Measurements from ENCODE around the gene TANGO2.

The TANGO2 gene, protein sequence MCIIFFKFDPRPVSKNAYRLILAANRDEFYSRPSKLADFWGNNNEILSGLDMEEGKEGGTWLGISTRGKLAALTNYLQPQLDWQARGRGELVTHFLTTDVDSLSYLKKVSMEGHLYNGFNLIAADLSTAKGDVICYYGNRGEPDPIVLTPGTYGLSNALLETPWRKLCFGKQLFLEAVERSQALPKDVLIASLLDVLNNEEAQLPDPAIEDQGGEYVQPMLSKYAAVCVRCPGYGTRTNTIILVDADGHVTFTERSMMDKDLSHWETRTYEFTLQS

DNA sequence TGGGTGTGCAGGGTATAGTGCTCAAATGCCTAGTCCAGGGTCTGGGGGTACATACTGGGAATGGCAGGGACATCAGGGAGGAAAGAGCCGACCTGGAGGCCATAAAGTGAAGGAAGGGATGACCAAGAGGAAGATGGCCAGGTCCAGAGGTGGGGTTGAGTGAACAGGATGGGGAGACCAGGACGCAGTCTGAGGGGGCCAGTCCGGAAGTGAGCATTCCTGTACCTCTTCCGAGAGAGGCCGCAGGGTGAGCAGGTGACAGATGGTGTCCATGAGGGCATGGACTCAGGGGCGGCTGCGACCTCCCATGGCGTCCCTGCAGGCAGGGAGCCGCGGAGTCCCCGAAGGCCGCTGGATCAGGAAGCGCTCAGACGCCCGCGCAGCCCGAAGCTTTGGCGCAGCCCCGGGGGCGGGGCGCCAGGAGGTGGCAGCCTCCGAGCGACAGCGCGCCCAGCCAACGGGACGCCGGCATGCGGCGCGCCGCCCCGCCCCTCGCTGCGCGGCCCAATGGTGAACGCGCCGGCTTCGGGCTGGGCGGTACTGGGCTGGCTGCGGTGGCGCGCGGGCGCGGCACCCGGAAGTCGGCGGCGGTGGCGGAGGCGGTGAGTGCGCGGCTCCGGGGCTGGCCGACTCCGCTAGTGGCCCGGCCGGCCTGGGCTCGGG is at the start of gene TANGO2:
Gene TANGO2, plus strand, starts transcription at position 578 of the 663 bp plus-strand sequence. CDS start 15,689 bp downstream, outside the sequence.
- DNase-seq (ENCODE audit: extremely low read depth in 1 of 2, low read depth in 1 of 2) = peak; percentile 82 to 89

DNA sequence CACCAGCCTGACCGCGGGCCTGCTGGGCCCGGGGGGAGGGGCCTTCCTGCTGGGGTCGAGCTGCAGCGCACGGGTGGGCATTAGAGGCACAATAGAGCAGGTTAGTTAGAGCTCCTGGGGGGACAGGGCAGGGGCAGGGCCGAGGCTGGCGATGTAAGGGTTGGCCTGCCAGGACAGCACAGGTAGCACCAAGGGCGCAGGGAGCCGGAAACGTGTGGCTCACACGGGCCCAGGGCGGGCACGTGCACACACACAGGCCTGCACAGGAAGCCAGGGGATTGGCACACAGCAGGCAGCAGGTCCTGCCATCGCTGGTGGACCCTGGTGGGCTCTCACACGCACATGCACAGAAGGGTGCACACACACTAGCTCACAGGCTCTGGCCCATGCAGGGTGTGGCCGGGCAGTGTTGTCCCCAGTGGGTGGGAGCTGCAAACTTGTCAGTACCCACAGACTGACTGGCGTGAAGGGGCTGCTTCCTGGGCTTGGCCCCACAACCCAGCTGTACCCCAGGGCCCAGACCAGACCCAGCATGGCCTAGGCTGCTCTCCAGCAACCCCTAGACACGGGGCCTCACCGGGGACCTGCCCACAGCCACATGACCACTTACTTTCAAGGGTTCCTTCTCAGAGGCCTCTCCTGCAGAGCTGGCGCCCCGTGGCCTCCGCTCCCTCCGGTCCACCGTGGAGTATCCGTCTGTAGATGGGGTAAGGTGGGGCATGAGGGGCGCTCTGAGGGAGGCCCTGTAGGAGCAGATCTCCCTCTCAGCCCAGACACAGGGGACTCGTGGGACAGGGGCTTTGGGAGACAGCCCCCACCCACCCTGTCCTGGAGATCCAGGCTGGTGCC is 49.4 kb upstream of the TANGO2 start:
- DNase-seq (ENCODE audit: extremely low read depth in 1 of 2, low read depth in 1 of 2) = no peak

DNA sequence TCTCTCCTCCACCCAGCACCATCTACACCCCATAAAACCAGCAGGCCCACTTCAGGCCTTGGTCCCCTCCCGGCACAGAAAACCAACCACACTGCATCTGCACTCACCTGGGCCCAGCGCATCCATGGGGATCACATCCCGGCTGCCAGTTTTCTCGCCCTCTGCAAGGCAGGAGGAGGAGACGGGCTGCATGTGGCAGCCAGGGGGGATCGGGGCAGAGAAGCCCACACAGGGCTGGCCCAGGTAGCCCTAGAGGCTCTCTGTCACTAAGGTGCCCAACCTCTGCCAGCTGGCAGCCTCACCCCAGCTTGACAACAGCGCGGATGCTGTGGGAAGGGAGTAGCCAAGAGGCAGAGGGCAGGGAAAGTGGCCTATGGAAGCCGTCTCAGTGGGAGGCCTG is 48.7 kb upstream of the TANGO2 start:
- no peak for DNase-seq (ENCODE audit: extremely low read depth in 1 of 2, low read depth in 1 of 2)

DNA sequence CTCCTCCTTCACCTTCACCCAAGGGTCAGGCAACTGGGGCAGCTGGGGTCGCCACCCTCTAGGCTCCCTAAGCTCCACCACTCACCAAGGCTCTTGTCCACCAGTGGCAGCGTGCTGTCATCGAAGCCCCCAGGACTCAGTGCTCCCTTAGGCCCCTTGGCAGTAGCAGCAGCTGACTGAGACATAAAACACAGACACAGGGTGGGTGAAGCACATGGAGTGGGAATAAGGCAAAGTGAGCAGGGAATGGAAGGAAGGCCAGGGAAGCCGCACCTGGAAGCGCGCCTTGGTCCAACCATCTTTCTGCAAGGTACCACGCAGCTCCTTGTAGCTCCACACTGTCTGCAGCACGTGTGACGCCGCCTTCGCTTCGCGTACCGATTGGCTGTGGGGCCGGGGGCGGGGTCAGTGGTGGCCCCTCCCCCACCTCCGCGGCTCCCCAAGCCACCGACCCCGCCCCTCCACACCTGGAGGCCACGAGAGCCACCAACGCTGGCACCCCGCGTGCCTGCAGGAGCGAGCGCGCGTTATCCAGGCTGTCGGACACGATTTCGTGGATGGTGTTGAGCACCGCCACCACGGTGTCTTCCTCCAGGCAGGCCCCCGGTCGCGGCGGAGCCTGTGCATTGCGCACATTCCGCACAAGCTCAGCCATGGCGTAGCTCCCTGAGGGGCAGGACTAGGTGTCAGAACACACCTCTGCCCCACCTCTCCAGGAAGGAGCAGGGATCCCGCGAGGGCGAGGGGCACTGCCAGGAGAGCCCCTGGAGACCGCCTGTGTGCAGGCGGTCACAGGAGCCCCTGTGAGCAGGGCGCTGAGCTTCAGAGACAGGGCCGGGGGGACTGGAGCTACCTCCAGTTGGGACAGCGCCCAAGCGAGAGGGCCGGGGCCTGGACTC is 48.0 kb upstream of the TANGO2 start:
- no peak for DNase-seq (ENCODE audit: extremely low read depth in 1 of 2, low read depth in 1 of 2)

DNA sequence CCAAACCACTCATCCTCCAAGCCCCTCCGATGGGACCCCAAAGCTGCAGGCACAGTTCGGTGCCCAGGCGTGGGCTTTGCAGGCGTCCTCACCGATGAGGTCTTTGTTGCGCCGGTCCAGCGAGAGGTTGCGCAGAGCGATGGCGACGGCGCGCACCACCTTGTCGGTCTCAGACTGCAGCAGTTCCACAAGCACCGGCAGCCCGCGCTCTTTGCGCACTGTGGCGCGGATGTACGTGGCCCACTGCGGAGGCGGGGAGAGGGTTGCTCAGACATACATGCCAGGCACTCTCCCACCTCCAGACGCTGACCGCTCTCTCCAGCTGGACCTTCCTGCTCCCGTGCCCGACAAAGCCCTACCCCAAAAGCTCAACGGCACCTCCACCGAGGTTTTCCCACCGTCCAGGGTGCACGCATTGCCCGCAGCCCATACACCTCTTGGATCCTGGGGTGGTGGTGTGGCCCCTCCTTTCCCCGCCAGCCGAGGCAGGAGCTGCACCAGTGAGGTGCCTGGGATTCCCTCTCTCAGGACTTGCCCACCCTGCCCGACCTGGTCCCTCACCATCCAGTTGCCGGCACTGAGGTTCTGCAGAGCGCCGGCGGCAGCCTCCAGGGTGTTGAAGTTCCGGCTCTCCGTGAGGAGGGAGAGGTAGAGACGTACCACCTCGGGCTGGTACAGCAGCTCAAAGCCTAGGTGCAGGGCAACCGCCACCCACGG is 47.2 kb upstream of the TANGO2 start:
- no peak for DNase-seq (ENCODE audit: extremely low read depth in 1 of 2, low read depth in 1 of 2)

DNA sequence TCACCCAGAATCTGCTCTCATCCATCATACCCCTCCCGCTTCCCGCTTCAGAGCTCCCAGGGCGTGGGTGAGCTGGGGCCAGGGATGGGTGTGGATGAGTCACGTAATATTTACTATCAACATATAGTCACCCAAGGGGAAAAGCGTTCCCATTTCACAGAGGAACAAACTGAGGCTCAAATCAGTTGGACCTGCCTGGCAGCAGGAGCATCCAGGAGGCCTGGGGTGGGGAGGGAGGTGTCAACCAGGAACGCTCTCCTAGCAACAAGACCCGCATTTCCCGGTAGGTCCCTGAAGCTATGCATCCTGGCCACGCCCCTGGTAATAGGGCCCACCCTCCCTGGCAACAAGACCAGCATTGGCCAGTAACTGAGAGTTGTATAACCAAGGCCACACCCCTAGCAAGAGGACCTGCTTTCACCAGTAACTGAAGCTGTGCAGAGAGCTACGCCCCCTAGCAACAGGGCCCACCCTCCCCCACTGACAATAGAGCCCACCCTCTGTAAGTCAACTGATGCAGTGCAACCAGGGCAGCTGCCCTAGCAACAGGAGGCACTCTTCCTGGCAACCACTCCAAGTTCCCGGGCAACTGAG is 46.5 kb upstream of the TANGO2 start:
- DNase-seq (ENCODE audit: extremely low read depth in 1 of 2, low read depth in 1 of 2) = no peak

DNA sequence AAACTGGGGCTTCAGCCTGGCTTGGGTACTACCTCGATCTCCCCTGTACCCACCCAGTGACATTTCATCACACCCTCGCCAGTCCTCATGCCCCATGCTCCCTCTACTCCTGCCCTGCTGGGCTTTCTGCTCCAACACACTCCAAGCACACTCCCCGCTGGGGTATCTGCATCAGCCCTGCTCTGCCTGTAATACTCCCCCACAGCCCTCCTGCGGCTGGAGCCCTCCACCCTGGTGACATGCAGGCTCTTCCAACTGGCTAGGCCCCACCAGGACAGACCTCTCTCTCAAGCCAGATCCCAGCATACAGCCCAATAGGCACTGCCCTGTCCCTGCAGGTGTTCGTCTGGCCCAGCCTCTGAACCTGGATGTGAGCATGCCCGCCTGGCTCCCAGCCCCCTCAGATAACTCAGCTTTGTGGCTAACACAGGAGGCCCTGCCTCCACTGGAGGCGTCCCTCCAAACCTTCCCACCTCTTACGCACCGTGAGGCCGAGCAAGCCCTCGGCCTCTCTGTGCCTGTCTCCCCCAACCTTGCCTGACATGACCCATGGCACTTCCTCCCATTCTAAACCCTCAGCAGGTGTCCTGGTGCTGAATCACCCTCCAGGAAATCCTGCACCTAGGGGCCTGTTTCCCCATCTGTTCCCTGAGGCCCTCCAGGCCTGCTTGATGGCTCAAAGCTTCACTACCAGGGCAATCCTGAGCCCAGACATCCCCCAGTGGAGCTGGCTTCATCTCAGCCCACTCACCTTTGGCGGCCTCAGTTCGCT is 45.8 kb upstream of the TANGO2 start:
- DNase-seq (ENCODE audit: extremely low read depth in 1 of 2, low read depth in 1 of 2) = no peak

DNA sequence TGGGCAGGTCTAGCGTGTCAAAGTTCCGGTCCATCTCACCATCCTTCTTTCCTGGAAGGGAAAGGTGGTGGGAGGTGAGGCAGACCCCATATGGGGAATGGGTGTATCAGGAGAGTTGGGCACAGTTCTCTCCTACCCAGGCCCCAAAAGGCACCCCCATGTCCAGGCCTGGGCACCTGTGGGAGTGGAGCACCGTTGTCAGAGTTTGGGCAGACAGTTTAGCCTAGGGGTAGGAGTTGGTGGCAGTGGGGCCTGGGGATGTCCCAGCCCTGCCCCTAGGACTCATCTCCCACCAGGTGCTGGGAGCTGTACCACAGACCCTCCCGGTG is 45.2 kb upstream of the TANGO2 start:
- no peak for DNase-seq (ENCODE audit: extremely low read depth in 1 of 2, low read depth in 1 of 2)

DNA sequence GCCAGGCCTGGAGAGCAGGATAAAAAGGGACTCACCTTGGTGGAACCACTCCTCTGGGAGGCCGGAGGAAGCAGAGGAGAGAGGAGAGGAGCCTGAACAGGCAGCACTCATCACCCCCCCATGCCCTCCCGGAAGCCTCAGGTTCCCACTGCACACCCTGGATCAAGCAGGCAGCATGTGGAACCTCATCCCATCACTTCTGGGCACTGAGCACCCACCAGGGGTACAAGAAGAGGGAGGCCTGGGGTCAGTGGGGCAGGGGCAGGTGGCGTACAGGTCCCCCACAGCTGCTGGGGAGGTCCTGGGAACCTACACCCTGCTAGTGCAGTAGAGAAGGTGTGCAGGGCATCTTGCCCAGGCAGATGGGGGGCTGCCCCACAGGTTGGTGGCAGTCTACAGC is 44.2 kb upstream of the TANGO2 start:
- DNase-seq (ENCODE audit: extremely low read depth in 1 of 2, low read depth in 1 of 2) = no peak

DNA sequence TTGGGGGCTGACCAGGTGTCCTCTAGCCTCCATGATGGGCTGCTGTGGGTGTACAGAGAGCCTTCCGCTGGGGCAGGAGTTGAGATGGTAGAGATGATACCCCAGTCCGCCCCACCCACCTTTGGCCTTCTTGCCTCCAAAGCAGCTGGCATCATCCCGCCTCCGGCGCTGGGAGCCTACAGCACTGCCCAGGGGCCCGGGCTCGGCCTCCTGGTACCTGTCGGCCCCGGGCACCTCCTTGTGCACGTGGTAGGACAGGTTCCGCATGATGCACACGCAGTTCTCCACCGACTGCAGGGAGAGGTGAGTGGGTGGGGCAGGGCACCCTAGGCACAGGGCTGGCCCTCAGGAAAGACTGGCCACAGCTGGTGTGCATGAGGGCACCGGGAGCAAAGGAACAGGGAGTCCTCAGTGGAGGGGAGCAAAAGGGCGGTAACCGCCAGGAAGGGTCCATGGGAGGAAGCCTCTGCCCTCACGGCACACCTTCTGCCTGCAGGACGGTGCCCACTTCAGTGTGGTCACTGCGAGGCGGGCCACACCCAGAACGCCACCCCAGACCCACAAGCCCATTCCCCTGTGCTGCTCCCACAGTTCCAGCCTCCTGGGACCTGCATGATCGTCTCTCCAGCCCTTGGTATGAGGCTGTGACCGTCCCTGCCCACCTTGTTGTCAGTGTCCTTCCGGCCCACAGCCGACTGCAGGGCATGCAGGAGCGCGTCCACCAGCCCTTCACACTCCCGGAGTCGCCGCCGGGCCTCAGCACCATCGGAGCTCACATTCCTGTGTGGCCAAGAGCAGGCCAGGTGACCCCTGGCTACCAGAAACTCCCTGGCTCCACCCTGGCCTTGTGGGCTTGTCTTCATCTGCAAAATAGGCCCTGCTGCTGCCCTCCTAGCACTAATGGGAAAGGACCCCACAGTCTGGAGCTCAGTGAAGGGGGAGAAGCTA is 43.3 kb upstream of the TANGO2 start:
- DNase-seq (ENCODE audit: extremely low read depth in 1 of 2, low read depth in 1 of 2) = no peak

DNA sequence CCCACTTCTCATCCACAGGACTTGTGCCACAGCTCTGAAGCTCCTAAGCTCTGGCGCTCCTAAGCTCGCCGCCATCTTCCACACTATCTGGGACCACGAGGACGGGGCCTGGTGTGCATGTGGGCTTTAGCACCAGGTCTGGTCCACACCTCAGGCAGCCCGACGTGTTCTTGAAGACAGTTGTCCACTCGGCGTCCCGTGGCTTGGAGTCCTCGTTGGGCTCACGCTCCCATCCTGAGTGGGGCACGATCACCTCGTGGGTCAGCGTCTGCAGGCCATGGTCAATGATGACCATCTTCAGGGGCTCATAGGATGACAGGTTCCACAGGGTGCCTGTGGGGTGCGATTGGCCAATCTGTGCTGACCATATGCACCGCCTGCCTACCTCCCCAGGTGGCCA is 42.2 kb upstream of the TANGO2 start:
- no peak for DNase-seq (ENCODE audit: extremely low read depth in 1 of 2, low read depth in 1 of 2)

DNA sequence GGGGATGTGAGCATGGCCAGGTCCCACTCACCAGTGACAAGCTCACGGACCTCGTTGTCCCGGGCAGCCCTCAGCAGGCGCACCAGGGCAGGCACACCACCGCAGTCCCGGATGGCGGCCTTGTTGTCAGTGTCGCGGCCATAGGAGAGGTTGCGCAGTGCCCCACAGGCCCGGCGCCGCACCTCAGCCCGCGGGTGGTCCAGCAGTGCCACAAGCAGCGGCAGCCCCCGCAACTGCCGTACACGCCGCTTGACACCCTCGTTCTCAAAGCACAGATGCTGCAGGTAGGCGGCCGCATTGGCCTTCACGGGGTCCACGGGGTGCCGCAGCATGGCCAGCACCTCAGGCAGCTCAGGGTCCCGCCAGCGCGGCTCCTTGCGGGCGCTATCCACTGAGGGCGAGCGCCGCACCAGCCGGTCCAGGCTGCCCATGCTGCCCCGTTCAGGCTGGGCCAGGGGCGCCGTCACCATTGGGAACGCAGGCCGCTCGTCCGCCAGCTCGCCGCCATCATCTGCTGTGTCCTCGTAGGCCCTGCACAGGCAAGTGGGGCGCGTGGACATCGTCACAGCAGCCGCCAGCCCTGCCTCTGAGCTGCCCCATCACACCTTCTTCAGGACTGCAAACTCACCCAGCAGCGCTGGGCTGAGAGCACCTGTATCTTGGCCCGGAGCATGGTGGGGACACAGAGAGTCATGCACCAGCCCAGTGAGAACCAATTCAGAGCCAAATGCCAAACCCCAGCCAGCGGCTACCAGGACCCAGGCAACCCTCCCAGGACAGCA is 41.0 kb upstream of the TANGO2 start:
- DNase-seq (ENCODE audit: extremely low read depth in 1 of 2, low read depth in 1 of 2) = no peak

DNA sequence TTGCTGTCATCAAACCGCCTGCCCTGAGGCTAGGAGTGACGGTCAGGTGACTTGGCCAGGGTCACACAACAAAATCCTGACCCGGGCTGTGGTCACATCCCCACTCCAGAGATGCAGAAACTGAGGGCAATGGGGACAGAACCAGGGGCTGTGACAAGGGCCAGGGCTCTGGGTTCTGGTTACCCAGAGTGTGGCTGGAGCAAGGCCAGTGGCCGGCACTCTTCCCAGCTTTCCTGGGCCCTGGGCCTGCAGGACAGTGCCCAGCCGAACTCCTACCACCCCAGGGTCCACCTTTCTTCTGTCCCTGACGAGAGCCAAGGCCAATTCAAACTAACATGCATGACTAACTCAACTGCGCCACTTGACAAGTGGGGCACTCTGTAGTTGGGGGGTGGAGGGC is 40.1 kb upstream of the TANGO2 start:
- DNase-seq (ENCODE audit: extremely low read depth in 1 of 2, low read depth in 1 of 2) = no peak

DNA sequence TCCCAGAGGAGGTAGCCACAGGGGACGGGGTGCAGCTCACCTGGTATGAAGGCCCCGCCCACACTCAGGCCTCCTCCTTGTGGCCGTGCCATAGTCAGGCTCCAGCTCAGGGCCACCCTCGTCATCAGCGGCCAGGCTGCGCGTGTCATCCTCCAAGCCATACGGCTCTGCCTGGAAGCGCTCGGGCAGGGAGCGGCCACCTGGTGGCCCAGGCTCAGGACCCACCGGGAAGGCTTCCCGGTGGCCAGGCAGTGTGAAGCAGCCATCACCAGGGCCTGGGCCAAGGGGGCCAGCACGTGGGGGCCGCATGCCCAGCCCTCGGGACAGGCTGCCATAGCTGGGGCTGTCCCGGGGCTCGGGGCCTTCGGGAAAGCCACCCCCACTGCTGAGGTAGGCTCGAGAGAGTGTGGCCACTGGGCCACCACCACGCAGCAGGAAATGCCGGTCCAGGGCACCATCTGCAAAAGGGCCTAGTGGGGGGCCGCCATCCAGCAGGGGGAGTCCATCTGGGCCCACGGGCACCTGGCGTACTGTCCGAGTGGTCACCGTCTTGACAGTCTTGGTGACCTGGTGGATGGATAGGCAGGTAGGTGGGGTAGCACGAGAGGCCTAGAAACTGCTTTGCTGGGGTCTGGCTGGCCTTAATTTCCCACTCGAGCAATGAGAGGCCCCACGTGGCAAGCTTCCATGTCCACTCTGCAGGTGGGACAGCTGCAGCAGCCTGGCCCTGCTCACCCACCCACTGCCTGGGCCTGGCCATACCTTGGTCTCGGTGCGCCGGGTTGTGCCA is 39.5 kb upstream of the TANGO2 start:
- DNase-seq (ENCODE audit: extremely low read depth in 1 of 2, low read depth in 1 of 2) = no peak

DNA sequence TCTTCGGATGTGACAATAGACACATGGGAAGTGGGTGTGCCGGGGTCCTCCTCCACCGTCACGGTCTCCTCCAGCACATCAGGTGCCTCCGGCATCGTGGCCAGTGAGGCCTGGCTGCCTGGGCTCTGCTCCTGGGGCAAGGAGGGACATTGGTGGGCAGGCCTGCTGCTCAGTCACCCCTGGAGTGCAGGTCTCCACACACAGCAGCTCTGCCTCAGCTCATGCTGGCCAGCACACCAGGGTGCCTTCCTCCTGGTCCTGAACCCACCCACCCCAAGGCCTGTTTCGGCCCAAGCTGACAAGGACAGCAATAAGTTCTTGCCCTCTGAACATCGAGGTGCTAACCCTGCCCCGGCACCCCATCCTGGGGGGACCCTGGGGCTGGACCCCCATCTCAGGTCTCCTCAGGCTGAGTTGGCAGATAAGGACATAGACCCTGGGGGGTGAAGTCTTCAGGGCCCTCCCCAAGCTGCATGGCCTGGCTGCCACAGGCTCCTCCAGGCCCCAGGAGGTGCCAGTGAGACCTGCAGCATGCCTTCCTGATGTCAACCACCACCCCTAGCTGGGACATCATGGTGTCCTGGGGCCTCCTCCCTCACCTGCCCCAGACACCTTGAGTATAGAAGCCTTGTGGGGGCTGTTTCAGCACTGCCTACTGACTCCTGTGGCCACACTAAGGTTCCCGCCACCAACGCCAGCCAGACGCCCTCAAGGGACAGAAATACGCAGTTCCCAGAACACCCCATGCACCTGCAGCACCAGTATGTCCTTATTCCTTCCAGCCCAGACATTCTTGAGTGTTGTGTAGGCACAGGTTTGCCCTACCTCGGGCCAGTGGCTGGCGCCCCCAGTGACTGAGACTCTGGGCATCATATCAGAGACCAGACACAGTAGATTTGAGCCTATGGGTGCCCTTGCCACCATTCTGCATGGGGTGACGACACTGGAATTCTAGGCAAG is 38.7 kb upstream of the TANGO2 start:
- DNase-seq (ENCODE audit: extremely low read depth in 1 of 2, low read depth in 1 of 2) = no peak
